Gastrocnemius medialis (tissue), 4 donors: ENCODE data around the gene WASF2.

Source experiments
- POLR2A ChIP-seq, 2 donors: fragments of 450-650 bp; IDR thresholded peaks; one replicate each; pipeline ENCODE4 v1.6.1; 2017; ENCODE audit warnings: antibody characterized with exemption in 2 of 2, mild to moderate bottlenecking in 2 of 2, moderate library complexity in 2 of 2
- TF ChIP-seq, protein P1 (sequence below), 5 experiments: fragments of 450-650 bp in 3 of 5; fragments of 200-600 bp in 2 of 5; sonication (generic) in 2 of 5; IDR thresholded peaks in 4 of 5; conservative IDR thresholded peaks in 1 of 5; 1 replicate in 4 of 5; 2 replicates in 1 of 5; pipeline ENCODE4 v1.5.1; 2016 to 2019; ENCODE audit warnings: antibody characterized with exemption in 5 of 5, mild to moderate bottlenecking in 3 of 5, moderate library complexity in 3 of 5

DNA sequence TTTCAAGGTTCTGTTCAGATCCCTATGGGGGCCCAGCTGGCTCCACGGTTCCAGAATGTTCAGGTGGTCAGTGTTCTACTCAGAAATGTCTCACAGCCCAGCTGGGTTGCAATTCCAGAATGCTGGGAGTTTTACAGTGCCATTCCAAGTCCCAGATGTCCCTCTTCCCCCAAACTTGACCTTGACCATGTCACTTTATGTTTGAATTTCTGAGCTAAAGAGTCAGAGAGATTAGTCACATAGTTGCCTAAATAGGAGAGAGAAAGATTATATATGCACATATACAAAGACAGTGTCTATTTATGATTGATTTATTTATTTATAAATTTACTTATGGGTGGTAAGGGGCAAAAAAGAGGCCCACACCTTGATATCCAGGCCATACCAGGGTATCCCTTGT, 95.0 kb downstream of the WASF2 start:
- TF ChIP-seq POLR2A (IDR thresholded peaks at IDR 0.05) = no peak
- TF ChIP-seq, protein P1, sequence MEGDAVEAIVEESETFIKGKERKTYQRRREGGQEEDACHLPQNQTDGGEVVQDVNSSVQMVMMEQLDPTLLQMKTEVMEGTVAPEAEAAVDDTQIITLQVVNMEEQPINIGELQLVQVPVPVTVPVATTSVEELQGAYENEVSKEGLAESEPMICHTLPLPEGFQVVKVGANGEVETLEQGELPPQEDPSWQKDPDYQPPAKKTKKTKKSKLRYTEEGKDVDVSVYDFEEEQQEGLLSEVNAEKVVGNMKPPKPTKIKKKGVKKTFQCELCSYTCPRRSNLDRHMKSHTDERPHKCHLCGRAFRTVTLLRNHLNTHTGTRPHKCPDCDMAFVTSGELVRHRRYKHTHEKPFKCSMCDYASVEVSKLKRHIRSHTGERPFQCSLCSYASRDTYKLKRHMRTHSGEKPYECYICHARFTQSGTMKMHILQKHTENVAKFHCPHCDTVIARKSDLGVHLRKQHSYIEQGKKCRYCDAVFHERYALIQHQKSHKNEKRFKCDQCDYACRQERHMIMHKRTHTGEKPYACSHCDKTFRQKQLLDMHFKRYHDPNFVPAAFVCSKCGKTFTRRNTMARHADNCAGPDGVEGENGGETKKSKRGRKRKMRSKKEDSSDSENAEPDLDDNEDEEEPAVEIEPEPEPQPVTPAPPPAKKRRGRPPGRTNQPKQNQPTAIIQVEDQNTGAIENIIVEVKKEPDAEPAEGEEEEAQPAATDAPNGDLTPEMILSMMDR (IDR thresholded peaks at IDR 0.05 in 4 of 5, conservative IDR thresholded peaks at IDR 0.05 in 1 of 5) = no peak
